IPS-18c (cell line): Measurements from ENCODE around the gene CHM.
"Not testable (repeated sequence)": the region's sequence is repeated elsewhere in the genome, so short reads cannot be mapped to it uniquely, and the experiment has no call there.

Experiments used
- H3K4me3 ChIP-seq: 2 replicates; pipeline ENCODE4 v1.7.0; 2013; ENCODE audit warnings: low read depth, mild to moderate bottlenecking, low read length, moderate library complexity; ENCODE audit not compliant: insufficient read depth
- H3K9me3 ChIP-seq: one replicate; pipeline ENCODE4 v1.6.1; 2013; ENCODE audit warnings: mild to moderate bottlenecking, low read length, moderate library complexity; ENCODE audit not compliant: control insufficient read depth, insufficient read depth

Gene CHM

DNA sequence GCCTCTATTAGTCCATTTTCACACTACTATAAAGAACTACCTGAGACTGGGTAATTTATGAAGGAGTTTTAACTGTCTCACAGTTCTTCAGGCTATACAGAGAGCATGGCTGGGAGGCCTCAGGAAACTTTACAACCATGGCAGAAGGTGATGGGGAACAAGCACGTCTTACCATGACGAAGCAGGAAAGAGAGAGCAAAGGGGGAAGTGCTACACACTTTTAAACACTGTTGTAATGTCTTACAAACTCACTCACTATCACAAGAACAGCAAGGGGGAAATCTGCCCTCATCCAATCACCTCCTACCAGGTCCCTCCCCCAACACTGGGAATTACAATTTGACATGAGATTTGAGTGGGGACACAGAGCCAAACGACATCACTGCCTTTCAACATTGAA is 107.4 kb downstream of the CHM start:
- H3K9me3 ChIP-seq, H3K4me3 ChIP-seq: not testable (repeated sequence)

DNA sequence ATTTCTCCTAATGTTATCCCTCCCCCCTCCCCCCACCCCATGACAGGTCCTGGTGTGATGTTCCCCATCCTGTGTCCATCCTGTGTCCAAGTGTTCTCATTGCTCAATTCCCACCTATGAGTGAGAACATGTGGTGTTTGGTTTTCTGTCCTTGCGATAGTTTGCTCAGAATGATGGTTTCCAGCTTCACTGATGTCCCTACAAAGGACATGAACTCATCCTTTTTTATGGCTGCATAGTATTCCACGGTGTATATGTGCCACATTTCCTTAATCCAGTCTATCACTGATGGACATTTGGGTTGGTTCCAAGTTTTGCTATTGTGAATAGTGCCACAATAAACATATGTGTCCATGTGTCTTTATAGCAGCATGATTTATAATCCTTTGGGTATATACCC is 113.0 kb downstream of the CHM start:
- not testable (repeated sequence) for H3K9me3 ChIP-seq, H3K4me3 ChIP-seq

DNA sequence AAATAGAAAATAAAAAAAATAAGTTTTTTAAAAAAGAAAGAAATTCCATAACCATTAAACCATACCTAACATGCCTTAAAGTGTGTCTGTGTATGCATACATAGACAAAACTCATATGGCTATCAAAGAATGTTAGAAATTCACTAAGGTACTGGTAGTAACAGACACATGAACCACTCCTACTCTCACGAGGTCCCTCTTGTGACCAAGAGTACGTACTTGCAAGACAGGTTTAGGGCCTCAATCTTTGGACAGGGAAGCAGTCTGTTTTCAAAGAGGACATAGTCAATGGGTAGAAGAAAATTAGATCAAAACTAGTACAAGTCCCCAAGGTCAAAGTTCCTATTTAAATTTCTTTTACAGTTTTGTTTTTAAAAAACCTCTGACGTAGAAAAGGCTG is 117.3 kb downstream of the CHM start:
- Histone ChIP-seq H3K9me3 (no peaks in the 10 kb centered on the region), H3K4me3 (no peak overlapping the region)

DNA sequence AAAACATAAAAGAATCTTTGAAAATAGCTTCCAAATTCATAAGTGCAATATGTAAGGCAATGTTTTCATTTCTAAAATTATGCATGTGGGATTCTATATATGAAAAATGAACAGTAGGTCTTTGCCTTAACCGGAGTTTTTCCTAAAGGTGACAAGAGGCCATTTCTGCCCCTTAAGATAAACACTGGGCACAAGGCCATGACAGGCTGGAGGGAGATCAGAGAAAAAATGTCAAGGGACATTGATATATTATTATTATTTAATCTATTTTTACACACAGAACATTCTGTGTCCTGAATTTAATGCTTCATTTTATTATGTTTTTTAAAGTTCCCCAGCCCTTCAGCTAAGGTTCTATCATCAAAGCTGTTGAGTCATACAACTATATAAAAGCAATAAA is 118.8 kb downstream of the CHM start:
- H3K9me3 ChIP-seq: no peaks in the 10 kb centered on the region
- no peak overlapping the region for H3K4me3 ChIP-seq

DNA sequence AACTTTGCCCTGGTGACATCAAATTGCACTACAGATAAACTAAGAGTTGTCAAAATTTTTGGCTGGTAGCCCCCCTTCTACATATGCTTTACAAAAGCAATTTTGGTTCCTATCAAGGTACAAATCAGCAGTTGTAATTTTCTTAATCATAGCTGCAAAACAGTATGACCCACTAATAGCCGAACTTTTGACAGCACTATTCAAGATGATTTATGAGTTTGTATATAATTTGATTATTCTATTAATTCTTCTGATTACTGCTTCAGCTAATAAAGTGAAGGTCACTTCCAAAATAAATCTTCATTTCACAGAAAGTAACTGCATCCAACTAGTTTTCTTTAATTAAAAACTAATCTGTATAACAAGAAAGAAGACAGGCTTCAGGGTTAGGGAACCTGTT is 119.6 kb downstream of the CHM start:
- no peaks in the 10 kb centered on the region for H3K9me3 ChIP-seq
- H3K4me3 ChIP-seq: no peak overlapping the region

DNA sequence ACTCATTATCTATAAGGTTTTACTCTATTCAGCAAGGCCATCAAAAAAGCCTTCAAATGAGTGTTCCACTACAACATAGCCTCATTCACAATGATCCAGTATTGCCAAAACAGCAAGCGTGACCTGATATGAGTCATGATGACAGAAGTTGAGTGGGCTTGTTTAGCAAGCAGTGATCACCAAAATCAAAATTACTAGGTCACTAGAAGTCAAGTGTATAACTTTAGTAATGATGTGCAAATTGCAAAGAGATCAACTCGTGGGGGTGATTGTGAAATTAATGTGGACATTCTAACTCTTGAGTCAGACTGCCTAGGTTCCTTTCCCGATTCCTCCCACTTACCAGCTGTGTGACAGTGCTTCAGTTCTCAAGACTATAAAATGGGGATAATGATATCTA is 124.5 kb downstream of the CHM start:
- H3K4me3 ChIP-seq: no peak overlapping the region
- no peaks in the 10 kb centered on the region for H3K9me3 ChIP-seq

DNA sequence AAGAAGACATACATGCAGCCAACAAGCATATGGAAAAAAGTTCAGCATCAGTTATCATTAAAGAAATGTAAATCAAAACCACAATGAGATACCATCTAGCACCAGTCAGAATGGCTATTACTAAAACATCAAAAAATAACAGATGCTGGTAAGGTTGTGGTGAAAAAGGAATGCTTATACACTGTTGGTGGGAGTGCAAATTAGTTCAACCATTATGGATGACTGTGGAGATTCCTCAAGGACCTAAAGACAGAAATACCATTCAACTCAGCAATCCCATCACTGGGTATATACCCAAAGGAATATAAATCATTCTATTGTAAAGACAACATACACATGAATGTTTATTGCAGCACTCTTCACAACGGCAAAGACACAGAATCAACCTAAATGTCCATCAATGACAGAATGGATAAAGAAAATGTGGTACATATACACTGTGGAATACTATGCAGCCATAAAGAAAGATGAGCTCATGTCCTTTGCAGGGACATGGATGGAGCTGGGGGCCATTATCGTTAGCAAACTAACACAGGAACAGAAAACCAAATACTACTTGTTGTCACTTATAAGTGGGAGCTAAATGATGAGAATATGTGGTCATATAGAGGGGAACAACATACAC is 130.6 kb downstream of the CHM start:
- H3K4me3 ChIP-seq, H3K9me3 ChIP-seq: not testable (repeated sequence)

DNA sequence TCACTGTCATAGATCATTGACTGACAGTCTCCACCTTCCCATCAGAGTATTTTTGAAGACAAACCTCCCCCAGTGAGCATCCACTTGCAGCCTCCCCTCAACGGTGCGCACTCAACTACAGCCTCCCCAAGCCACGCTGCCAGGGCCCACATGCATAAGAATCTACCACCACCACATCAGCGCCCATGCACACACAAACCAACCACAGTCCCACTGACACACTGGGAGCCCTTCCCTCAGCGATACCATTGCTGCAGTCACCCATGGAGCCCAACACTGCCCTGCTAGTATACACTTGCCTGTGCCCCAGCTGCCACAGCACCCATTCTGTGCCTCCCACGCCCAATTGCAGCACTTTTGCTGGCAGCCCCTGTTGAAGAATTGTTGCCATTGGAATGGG is 132.9 kb downstream of the CHM start:
- H3K9me3 ChIP-seq: peaks cover 2% of the 10 kb centered on the region
- no peak overlapping the region for H3K4me3 ChIP-seq

DNA sequence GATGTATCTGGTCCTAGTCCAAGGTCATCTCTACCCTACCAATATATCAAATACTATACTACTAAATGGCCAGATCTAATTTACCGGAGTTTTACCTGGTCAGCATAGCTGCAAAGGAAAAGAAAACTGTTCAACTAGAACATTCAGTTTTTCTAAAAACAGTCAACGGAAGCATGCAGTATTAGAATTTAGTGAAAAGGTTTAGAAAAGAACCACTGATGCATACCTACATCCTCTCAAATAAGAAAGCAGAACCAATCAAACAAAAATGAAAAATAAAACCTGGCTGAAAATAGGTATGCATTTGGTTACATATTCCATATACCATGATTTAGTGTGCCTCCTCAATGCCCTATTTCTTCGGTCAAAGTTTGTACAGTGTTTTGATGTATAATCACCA is 140.0 kb downstream of the CHM start:
- Histone ChIP-seq H3K9me3 (no peaks in the 10 kb centered on the region), H3K4me3 (no peak overlapping the region)

DNA sequence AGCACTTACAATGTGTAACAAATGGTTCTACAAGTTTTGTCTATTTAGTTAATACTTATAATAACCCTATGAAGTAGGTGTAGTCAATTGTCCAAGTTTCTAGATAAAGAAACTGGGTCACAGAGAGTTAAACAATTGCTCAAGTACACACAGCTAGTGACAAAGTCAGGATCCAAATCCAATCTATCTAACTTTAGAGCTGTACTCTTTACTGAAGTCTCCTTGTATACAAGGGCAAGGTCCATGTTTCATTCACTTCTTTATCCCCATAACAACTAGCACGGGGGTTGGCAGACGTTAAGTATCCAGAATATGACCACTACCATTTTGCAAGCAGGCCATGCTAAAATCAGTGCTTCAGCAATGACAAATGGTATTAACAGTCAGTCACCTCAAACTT is 141.0 kb downstream of the CHM start:
- no peaks in the 10 kb centered on the region for H3K9me3 ChIP-seq
- no peak overlapping the region for H3K4me3 ChIP-seq

DNA sequence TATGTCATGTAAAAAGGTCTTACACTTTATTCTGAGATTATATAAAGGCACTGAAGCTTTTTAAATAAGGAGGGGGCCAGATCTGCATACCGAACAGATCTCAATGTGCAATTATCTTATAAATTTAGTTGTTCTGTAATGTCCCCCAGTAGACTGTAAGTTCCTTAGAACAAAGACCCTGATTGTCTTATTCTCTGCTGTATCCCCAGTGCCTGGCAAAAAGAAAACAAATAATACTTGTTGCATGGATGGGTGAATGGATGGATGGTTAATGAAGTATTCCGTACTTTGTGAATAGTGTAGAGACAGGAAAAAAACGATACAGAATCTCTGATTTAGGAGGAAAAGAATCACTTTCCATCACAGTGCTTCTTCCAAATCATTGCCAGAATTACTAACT is 141.5 kb downstream of the CHM start:
- no peak overlapping the region for H3K4me3 ChIP-seq

DNA sequence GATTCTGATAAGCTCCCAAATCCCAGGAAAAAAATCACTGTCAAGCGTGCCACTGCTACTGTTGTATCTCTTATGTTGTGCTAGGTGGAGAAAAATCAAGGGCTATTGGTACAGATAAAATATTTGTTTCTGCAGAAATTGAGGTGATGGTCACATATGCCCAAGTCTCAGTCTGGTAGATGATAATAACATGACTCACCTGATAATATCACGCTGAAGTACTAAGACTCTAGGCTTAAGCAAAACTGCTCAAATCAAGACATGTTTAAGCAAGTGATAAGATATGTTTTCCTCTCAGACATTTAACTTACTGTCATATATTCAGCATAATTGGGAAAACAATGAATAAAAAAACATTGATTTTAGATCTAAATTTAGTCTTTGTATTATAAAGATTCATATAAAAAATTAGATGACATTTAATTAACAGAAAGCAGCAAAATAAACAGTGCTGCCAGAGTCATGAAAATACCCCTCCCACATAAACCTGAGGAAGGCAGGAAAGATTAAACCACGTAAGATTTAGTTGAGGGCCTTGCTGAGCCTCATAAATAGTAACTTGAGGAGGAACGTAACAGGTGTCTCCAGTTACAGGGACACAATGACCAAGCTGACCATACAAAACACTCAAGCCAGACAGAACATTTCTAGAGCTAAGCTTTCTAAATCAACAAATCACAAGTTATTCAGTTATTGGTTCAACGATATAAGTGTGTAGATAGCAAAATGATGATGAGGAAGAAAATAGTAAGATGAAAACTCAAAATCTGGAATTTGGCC is 143.5 kb downstream of the CHM start:
- no peak overlapping the region for H3K4me3 ChIP-seq
- H3K9me3 ChIP-seq: no peaks in the 10 kb centered on the region

More for the DNA sequence above, 141.5 kb downstream of the CHM start:
- H3K9me3 ChIP-seq: no peaks in the 10 kb centered on the region

DNA sequence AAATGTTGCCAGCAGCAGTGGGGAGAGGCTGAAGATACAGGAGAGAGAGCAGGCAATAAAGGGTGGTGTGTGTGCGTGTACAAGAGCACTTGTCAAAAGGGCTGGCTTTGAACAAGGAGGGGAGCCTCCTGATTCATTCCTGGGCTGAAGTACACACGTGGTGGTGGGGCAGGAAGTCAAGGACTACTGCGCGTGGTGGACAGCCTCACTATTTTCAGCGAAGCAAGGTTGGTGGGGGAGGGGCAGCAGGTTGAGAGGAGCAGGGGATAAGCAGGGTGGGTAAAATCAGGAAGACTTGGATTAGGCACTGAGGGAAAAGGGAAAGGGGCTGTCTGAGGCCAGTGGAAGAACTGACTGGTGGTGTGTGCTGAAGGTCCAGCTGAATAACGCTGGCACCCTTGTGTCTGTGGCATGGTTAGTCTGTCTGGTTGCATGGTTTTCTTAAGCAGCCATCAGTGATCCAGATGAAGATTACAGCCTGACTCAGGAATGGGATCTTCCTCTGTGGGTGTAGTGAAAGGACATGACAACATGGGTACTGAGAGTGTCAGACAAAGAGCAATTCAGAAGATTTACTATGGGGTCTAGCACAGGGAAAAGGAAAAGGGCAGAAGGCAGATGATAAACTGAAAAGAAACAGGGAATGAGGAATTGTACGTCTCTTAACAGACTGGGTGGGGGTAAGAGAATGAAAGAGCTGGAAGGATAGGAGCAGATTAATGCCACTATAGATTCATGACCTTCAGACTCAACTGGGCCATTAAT is 149.8 kb downstream of the CHM start:
- Histone ChIP-seq H3K9me3 (no peaks in the 10 kb centered on the region), H3K4me3 (no peak overlapping the region)

DNA sequence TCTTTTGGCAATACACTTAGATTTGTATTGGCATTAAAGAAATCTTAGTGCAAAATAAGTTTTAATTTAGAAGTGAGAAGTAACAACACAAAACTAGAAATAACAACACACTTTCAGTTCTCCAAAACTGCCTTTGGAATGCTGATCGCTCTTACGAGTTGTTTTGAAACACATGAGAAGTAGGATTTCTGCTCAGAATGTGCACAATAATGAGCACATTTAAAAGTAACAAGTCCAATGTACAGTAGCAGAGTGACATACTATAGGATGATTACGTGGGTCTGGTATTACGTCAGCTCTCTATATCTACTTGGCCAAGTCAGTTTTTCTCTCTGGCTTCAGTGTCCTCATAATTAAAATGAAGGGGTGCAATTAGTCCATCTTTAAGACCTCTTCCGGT is 164.8 kb downstream of the CHM start:
- Histone ChIP-seq H3K4me3 (no peak overlapping the region), H3K9me3 (no peaks in the 10 kb centered on the region)

DNA sequence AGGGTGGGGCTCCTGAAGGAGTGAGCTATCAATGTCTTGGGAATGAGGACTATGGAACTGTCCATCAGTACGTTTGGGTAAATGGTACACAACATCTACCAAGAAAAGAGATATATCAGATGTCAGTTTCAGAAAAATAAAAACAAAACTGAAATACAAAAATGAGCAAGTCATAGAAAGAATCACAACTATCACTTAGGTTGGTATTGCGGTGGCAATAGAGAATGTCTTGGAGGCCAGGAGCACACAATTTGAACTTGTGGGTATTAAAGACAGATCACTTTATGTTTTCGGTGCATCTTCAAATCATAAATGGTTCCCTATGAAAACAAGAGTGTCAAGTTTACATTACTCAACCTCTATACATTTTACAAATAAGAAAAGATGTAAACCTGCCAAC is 176.8 kb downstream of the CHM start:
- Histone ChIP-seq H3K9me3 (no peaks in the 10 kb centered on the region), H3K4me3 (no peak overlapping the region)

DNA sequence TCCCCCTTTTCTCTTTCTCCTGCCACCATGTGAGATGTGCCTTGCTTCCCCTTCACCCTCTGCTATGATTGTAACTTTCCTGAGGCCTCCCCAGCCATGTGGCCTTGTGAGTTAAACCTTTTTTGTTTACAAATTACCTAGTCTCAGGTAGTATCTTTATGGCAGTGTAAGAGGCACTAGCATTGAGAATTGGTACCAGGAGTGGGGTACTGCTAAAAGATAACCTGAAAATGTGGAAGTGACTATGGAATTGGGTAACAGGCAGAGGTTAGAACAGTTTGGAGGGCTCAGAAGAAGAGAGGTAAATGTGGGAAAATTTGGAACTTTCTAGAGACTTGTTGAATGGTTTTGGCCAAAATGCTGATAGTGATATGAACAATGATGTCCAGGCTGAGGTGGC is 182.0 kb downstream of the CHM start:
- Histone ChIP-seq H3K4me3 (no peak overlapping the region), H3K9me3 (peaks cover 2% of the 10 kb centered on the region)

DNA sequence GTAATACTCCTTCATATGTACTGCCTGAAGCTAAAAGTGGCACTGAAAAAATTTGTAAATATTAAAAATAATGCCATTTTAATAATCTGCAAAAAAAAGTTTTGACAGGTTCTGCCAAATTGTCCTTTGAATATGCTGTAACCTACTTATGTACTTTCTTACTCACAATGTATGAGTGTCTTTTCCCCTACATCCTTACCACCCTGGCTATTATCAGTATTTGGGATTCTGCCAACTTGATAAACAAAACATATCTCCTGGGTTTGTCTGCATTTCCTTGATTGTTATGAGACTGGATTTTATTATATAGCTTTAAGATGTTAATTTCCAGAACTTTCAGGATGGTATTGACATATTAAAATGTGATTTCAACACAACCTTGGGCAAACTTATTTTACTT is 187.9 kb downstream of the CHM start:
- Histone ChIP-seq H3K9me3 (no peaks in the 10 kb centered on the region), H3K4me3 (no peak overlapping the region)

DNA sequence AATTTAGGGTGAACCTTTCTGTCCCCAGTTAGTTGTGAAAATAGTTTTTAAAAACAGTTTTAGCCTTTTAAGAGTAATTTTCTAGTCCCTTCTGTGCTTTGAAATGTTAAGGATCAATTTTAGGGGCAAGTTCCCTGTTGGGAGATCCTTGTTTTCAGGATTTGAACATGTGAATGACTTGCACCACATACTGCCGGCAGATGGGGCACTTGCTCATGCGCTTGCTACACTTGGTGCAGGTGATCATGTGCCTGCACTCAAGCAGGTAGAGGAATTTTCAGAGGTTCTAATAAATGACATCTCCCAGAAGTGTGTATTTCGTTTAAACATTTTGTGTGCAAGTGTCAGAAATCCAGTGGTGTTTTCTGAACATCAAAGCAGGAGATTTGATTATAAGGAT is 195.9 kb downstream of the CHM start:
- no peaks in the 10 kb centered on the region for H3K9me3 ChIP-seq
- no peak overlapping the region for H3K4me3 ChIP-seq
